GM18519 (cell line): ENCODE measurements around the gene MS4A4E.
"Not testable (repeated sequence)": the region's sequence is repeated elsewhere in the genome, so short reads cannot be mapped to it uniquely, and the experiment has no call there.

ENCODE experiments used
- ATAC-seq: cut with Tn5 transposase; IDR thresholded peaks from one replicate; pipeline ENCODE4 v1.9.1; 2021; ENCODE audit warnings: mild to moderate bottlenecking, moderate library complexity; ENCODE audit not compliant: unreplicated experiment, low FRiP score

Gene MS4A4E

DNA sequence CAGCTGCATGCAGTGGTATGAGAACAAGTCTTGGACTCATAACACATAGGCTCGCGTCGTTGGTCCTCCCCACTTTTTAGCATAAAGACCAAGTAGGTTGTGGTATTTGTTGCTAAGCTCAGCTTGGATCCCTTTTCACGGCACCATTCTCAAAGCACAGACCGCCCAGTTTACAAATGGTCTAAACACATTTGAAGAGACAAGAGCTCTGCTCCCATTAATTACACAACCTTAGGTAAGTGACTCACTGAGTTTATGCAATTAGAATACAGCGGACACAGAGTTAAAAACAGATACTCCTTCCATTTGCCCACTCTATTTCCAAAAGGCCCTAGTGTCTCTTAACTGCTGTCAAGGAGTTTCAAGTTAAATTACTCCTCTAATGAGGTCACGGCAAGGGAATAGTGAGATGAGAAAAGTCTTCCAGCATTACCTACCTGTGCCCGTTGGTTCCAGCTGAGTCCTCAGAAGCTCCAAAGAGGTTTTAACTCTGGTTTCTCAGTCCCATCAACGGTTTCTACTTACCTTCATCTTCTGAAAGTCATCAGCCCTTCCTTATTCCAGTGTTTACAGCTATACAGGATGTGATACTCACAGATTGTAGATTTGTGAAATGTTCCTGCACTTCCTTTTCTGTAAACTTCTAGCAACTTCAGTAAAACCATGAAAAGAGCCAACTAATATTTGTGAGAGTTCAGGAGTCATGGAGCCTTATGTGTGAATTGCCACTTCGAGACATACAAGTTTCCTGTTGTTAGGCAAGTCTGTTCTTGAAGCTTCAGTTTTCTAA is 60.2 kb downstream of the MS4A4E start, which contains the start of gene MS4A6A:
TSS of gene MS4A6A (minus strand) at position 543 of the 790 bp plus-strand sequence. CDS start 1,356 bp downstream, outside the sequence.
- no peak for ATAC-seq

DNA sequence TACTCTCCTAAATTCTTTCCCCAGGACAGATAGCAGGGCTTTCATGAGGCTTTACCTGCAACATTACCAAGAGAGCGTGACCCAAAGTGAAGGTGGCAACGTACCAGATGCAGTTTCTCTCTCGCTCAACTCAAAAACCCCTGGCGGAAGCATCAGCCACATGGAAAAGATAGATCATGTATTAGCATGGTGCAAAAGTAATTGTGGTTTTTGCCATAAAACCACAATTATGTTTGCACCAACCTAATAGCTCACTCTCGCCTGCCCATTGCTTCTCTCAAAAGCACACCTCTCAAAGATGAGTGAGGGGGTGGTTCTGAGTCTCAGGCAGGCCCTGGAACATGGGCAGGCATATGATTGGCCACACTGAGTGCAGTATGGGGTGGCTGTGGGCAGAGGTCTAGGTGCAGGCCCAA is 67.1 kb downstream of the MS4A4E start:
- no peak for ATAC-seq

DNA sequence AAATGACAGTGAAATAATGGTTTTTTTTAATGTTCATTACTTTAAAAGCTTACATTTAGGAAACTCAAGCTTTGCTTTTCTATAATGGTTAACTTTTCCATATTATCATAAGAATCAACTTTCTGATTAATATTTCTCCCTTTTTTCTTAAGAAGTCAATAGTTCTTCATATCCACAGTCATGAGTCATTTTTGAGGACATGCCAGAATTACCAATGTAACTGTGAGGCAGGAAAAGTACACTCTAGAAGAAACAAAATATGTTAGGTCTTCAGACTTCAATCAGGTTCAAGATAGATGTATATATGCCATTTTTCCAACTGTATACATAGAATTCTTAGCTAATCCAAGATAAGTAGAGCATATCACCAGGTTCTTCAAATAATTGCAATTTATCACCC is 70.9 kb downstream of the MS4A4E start:
- no peak for ATAC-seq

DNA sequence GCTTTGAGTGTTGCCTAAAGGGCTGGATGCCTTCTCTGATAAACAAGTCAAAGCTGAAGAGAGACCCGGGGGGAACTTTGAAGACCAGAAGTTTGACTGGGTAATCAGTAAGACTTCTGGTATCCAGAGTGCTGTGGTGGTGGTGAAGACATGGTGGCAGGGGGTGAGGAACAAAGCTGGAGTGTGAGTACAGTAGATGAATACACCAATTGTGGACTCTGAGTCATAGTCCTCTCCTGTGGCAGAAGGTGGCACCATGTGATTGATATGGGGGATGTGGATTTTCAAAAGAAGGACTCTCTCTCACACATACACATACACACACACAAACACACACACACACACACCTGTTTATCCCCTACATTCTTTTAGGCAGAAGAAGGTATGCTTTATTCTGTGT is 72.4 kb downstream of the MS4A4E start:
- no peak for ATAC-seq

DNA sequence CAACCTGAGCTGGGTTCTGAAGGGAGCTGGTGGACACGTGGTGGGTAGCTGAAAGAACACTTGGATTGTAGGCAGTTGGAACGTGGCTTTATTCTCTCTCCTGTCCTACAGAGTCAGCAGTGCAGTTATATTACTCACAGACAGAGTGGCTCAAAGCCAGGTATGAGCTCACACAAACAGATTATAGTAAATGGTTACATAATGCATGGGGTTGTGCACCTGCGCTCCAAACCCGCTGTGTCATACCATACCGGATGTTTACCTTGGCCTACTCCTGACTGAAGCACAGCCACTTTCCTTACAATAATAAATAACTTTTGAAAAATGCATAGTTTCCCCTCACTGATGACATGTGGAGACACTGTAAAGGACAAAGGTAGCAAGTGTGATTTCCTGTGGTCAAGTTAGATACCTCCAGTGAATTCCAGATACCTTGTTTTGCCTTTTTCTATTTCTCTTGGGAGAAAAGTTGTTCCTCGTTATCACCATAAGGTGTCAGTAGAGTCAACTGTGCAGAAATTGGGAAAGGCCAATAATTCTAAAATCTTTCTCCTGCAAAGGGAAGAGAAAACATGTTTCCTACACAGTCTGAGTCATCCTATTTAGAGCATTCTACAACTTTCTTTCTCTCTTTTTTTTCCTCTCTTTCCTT is 73.5 kb downstream of the MS4A4E start:
- no peak for ATAC-seq

DNA sequence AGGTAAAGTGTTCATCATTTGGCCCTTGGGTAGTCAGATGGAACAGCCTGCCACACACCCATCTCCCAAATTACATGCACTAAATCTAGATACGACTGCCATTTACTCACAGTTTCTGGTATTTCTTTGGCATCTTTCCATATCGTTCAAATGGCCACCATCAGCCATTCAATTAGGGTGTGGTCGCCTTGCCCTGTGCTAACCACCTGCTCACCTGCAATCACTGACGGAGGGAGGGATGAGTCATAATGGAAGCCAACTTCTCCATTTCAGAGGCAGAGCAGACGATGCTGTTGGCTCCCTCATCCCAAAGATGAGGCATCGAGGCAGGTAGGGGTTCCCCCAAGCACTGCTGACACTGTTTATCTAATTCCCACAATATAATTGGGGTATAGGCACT is 74.6 kb downstream of the MS4A4E start:
- ATAC-seq: no peak

DNA sequence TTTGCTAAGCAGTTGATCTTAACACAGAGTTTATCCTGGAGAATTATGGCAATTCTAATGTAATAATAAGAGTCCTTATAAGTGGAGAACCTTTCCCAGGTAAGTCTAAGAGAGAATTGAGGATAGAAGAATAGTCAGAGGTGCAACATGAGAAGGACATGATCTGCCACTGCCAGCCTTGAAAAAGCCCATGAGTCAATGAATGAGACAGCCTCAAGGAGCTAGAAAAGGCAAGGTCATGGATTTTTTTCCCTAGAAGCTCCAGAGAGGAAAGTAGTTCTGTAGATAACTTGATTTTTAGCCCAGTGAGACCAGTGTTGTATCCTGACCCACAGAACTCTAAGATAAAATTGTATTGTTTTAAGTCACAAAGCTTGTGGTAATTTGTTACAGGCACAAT is 77.0 kb downstream of the MS4A4E start:
- no peak for ATAC-seq

DNA sequence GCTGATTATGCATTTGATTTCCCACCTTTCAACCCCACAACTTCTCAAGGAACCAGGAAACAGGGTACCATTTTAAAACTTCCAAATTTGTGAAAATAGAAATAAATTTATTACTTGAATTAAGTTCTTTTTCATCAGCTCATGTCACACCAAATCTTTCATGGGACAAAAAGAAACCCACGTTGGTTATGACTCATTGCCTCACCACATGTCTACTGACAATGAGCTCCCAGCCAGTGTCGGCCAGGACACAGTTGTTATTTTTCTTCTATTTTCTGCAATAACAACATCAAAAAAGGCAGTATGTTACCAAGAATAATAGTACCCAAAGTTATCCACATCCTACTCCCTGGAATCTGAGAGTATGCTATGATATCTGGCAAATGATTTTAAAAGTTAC is 77.4 kb downstream of the MS4A4E start:
- no peak for ATAC-seq

DNA sequence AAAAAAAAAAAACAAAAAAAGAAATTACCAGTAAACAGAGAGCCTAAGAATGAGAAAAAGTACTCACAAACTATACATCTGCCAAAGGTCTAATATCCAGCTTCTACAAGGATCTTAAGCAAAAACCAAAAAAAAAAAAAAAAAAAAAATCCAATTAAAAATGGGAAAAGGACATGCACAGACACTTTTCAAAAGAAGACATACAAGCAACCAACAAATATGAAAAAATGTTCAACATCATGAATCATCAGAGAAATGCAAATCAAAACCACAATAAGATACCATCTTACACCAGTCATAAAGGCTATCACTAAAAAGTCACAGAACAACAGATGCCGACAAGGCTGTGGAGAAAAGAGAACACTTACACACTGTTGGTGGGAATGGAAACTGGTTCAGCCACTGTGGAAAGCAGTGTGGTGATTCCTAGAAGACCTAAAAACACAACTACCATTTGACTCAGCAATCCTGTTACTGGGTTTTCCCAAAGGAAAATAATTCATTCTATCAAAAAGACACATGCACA is 78.3 kb downstream of the MS4A4E start:
- ATAC-seq: no peak

DNA sequence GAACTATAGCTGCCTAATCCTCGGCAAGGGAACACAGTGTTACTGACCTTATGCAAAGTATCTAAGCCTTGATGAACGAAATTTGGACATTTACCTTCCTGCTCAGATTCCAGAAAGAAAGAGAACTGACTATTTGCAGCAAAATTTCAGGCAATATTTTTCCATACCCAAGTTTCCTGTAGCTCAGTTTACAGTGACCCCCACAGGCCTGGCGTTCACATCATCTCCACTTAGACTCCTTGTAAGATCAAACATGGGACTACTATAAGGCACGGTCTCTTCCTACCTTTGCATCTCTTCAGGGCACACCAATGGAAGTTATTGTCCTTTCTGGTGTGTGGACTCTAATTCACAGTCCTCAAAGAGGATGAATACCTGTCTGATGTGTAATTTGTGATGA is 81.2 kb downstream of the MS4A4E start:
- ATAC-seq: no peak

DNA sequence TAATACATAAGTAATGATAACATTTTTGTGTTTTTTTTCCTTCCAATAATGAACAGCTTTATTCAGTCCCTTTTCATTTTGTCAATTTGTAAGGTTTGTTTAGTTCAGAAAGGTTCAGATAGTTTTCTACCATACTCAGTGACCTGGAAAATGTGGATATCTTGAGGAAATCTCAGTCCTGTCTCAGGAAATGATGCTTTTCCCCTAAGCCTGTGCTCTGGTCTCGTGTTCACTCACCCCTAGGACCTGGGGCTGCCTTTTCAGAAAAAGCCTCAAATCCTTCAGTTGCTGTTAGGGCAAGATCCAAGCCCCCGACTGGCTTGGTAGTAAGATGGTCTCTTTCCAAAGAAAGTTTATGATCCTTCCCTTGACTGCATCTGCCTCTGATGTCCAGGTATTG is 81.8 kb downstream of the MS4A4E start:
- ATAC-seq: no peak

DNA sequence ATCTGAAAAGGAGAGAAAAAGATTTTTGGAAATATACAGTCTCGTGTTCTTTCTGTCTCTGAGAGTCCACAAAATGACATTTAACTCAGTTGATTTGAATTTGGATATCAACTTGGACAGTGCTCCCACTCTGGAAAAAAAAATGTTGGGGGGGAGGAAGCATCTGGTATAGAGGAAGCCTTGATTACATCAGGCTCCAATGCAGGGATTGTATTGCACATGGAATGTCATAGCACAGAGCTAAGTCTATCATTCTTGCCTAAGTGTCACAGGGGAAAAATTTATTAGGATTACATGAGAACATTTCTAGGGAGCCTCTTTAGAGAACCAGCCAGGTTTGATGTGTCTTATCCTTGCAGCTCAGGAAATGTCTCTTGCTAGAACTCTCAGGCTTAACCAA is 83.1 kb downstream of the MS4A4E start:
- no peak for ATAC-seq

DNA sequence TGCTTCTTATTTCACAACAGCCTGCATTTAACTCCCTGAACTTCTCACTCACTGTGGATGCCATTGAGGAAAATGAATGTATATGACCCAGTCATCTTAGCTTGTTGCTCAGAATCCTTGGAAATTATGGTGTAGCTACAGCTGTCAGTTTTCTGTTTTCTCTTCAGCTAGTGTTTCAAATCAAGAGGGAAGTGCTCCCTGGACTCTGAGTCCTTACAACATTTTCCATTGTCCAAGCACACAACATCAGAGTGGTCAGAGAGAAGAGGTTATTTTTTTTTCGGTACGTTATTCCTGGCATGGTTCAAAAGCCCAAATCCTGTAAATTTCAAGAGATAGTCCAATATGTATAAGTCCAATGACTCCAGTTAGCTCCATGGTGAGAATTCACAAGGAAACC is 83.7 kb downstream of the MS4A4E start:
- no peak for ATAC-seq

DNA sequence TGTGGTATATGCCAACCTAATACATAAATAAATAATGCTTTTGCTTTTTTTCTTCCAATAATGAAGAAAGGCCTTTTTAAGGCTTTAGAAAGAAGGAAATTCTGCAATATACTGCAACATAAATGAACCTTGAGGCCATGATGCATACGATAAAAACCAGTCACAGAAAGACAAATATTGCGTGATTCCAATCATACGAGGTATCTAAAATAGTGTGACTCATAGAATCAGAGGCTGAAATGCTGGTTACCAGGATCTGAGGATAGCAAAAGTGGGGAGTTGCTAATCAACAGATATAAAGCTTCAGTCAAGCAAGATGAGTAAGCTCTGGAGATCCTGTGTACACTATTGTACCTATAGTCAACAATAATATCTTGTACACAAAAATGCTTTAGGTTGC is 84.3 kb downstream of the MS4A4E start:
- ATAC-seq: no peak

DNA sequence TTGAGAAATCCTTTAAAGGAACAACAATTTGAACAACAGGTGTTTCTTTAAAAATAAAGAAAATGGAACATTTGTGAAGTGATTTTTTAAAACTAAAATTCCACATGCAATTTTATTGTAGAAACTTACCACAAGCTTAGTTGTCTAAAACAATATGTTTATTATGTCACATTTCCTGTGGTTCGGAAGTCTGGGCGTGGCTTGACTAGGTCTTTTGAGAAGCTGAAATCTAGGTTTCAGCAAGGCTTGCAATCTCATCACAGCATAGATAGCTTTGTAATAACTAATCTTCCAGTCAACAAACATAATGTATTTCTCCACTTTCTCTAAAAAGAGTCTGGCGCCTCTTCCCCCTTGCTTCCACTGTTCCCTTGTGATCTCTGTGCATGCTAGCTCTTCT is 87.0 kb downstream of the MS4A4E start:
- ATAC-seq: no peak

DNA sequence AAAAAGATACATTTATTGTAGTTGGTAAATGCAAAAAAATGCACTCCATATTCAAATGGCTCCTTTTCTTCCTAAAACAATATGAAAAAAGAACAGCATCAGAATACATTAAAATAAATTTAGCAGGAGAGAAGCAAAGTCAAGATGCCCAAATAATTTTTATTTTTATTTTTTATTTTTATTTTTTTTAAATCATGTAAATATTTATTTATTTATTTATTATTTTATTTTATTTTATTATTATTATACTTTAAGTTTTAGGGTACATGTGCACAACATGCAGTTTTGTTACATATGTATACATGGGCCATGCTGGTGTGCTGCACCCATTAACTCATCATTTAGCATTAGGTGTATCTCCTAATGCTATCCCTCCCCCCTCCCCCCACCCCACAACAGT is 90.2 kb downstream of the MS4A4E start:
- ATAC-seq: not testable (repeated sequence)

DNA sequence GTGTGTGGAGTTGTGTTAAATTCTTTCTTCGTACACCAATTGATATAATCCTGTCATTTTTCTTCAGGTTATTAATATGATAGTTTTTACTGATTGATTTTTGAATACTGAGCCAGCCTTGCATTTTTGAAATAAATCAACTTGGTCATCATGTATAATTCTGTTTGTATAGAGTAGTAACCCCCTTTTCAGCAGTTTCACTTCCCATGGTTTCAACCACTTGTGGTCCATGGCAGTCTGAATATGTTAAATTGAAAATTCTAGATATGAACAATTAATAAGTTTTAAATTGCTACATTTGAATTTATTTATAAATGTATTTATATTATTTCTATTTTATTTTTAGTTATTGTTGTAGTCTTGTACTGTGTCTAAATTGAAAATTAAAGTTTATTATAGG is 92.7 kb downstream of the MS4A4E start:
- no peak for ATAC-seq
